Motor neuron (in vitro differentiated cells): ENCODE data around the gene LINC01488. TPM values are rescaled to one million over a fixed set of nuclear protein-coding genes. Genes with fewer than 3 reads are reported as not detected.

Experiments used
- ATAC-seq, 8 experiments: fragments of 200-7000 bp; cut with Tn5 transposase; replicated peaks in 6 of 8; 2 replicates each; pipeline ENCODE4 v1.8.0; 2021; ENCODE audit warnings: mild to moderate bottlenecking in 8 of 8, moderate library complexity in 8 of 8
- H3K27ac ChIP-seq, 2 donors: fragments of 250-450 bp; sonication (Bioruptor Pico); 2 replicates each; pipeline ENCODE4 v1.9.0; 2021; ENCODE audit warnings: antibody characterized with exemption in 2 of 2, mild to moderate bottlenecking in 2 of 2, moderate library complexity in 1 of 2
- H3K4me1 ChIP-seq, 2 donors: fragments of 250-450 bp; sonication (Bioruptor Pico); replicated peaks in 1 of 2; 2 replicates each; pipeline ENCODE4 v1.6.1; 2021; ENCODE audit warnings: antibody characterized with exemption in 2 of 2, mild to moderate bottlenecking in 2 of 2, moderate library complexity in 1 of 2
- H3K4me3 ChIP-seq, 5 donors: fragments of 250-450 bp; sonication (Bioruptor Pico); 2 replicates each; pipeline ENCODE4 v1.9.0; 2021; ENCODE audit warnings: antibody characterized with exemption in 5 of 5, mild to moderate bottlenecking in 5 of 5, moderate library complexity in 4 of 5
- WGBS, 10 experiments: fragments of 450-650 bp; shearing (Covaris generic); methylation state at CpG; one replicate each; pipeline ENCODE4 v1.0.0; 2022; 5-methylcytosine and 5-hydroxymethylcytosine counted together
- in situ Hi-C, 9 experiments: fragments of 400-800 bp; cut with MboI; loops; one replicate each; pipeline ENCODE4 v1.15.0; 2021; ENCODE audit warnings: low sequenced_read_pairs in 9 of 9, low pct_unique_long_range_greater_than_20kb in 2 of 9; ENCODE audit not compliant: unreplicated experiment in 9 of 9
- total RNA-seq, 8 experiments: library from RNA; unstranded; fragments of 300-600 nt; gene quantifications; 2 replicates each; pipeline versions ENCODE4 v1.2.3 to v1.2.4, GENCODE V29; 2022

LINC01488 gene
- total RNA-seq, 8 experiments from 2014 or later: 0.05 to 0.71 (median 0.28) TPM; not detected in 2

DNA sequence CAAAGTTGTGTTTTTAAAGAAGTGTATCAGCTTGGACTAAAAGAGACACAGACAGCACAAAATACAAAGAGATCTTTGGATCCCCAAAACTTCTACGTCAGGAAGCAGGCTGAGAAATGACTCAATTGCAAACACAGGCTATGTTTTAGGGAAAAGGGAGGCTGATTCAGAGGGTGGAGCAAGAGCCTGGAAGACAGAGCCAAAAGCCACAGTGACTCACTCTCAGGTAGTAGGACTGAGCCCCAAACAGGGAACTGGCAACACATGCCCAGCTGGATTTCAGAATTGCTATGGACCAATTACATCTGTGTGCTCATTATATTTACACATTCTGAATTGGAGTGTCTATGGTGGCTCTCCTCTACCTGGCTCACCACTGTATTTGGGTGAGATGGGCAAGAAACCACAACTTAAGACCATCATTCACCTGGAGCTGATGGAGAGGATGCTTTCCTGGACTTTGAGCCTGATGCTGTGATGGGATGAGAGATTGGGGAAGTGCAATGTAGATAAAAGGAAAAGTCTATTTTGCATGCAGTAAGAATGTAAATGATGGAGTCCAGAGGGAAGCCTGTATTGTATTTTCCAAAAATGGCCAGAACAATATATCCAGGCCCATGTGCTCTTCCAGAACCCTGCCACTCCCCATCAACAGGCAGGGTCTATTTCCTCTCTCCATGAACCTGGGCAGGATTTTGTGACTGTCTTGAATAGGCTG lies 20.8 kb upstream of the LINC01488 start:
- in situ Hi-C loops: no loop called here
- Histone ChIP-seq H3K4me3 (no peak overlapping the region), H3K27ac (no peak overlapping the region), H3K4me1 (peaks cover 18 to 20% of the 10 kb centered on the region in 2 donors)
- WGBS, 10 experiments: 0 to 100% (median 94%) methylated on average over 1 of the region's 1 CpG; no CpG with 5 or more reads in 4 of the 10 experiments
- no peak for ATAC-seq

DNA sequence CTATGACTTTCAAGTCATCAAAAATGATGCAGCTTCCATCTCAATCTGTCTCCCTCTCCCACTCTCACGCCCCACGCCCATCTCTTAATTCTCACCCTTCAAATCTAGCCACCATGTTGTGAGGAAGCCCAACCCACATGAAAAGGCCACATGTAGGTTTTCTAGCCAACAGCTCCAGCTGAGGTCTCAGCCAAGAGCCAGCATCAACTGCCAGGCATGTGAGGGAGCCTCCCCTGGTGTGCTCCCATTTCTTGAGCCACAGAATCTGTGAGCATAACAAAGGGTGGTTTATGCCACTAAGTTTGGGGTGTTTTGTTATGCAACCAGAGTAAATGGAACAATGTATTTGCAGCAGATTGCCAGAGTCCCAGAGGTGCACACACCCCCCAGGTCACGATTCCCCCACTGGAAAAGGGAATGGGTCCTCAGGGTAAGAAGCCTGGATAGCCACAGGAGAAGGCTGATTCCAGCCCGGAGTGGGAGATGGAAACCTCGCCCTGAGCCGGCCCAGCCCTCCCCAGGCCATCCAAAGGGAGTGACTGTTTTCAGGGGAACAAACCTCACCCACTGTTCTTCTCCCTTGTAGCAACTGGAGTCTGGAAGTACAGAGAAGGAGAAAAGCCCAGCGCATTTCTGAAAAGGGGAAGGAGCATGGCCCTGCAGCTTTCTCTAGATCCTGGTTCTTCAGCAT lies 20.0 kb upstream of the LINC01488 start:
- no peak for ATAC-seq
- WGBS, 10 experiments: 20 to 100% (median 100%) methylated on average over 1 to 3 of the region's 7 CpGs; no CpG with 5 or more reads in 5 of the 10 experiments
- in situ Hi-C loops: no loop called here
- H3K4me3 ChIP-seq: no peak overlapping the region
- peaks cover 18 to 20% of the 10 kb centered on the region in 2 donors for H3K4me1 ChIP-seq
- no peak overlapping the region for H3K27ac ChIP-seq

DNA sequence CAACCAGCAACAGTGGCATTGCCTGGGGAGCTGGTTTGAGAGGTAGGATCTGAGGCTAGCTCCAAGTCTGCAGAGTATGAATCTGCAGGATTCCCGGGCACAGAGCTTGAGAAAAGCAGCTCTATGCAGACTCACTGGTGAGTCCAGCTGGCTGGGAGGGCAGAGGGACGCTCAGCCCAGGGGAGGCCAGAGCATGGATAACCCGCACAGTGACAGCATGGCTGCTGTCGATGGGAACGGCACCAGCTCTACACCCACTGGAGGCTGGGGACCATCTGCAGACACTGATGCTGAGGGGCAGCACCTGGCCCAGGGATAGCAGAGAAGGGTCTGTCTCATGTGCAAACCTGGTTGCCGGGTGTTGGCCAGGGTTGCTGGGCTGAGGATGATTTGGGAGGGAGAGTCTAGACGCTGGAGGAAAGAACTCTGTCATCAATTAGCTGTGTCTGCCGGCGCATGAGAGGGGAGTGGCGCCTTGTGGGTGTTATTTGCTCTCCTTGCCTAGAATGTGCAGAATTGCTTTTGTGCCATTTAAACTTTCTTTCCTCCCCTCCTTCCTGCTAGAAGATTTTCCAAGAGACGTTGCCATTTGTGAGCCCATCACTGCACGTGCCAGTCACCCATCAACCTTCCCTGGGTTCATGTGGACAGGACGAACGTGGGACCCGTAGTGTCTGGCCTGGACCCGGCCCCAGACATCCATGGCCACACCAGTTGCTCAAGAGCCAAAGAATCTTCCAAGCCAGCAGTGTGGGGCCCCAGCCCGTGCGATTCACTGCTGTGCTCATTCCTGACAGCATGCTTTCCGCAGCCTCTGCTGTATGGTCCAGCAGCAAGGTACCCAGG lies 19.1 kb upstream of the LINC01488 start:
- ATAC-seq: peak in 2 of 8 experiments; percentile 68 to 78
- WGBS, 10 experiments: 11 to 91% (median 83%) methylated on average over 2 to 16 of the region's 19 CpGs; no CpG with 5 or more reads in 2 of the 10 experiments
- in situ Hi-C loops: no loop called here

GRCh38 chr11:69463181-69463994 lies 18.1 kb upstream of the LINC01488 start:
- Histone ChIP-seq H3K4me3 (no peak overlapping the region), H3K4me1 (peaks cover 20% of the 10 kb centered on the region in 2 donors), H3K27ac (peak overlapping the region; percentile 6 to 49)
- ATAC-seq: peak; percentile 33 to 96 (median 94)
- in situ Hi-C loops: no loop called here
- 40 to 80% (median 76%) methylated on average over 1 to 7 of the region's 14 CpGs; no CpG with 5 or more reads in 5 of the 10 experiments for WGBS, 10 experiments

More for the DNA sequence above, 19.1 kb upstream of the LINC01488 start:
- H3K4me1 ChIP-seq: peaks cover 19 to 20% of the 10 kb centered on the region in 2 donors
- no peak overlapping the region for H3K27ac ChIP-seq
- no peak overlapping the region for H3K4me3 ChIP-seq

GRCh38 chr11:69463995-69464960 lies 17.2 kb upstream of the LINC01488 start:
- Histone ChIP-seq H3K4me3 (no peak overlapping the region), H3K27ac (peak overlapping the region in 1 of 2 donors; percentile 49), H3K4me1 (peaks cover 20% of the 10 kb centered on the region in 2 donors)
- in situ Hi-C loops: no loop called here
- WGBS, 10 experiments: 34 to 80% (median 60%) methylated on average over 1 to 8 of the region's 16 CpGs; no CpG with 5 or more reads in 4 of the 10 experiments
- ATAC-seq: peak in 1 of 8 experiments; percentile 25

DNA sequence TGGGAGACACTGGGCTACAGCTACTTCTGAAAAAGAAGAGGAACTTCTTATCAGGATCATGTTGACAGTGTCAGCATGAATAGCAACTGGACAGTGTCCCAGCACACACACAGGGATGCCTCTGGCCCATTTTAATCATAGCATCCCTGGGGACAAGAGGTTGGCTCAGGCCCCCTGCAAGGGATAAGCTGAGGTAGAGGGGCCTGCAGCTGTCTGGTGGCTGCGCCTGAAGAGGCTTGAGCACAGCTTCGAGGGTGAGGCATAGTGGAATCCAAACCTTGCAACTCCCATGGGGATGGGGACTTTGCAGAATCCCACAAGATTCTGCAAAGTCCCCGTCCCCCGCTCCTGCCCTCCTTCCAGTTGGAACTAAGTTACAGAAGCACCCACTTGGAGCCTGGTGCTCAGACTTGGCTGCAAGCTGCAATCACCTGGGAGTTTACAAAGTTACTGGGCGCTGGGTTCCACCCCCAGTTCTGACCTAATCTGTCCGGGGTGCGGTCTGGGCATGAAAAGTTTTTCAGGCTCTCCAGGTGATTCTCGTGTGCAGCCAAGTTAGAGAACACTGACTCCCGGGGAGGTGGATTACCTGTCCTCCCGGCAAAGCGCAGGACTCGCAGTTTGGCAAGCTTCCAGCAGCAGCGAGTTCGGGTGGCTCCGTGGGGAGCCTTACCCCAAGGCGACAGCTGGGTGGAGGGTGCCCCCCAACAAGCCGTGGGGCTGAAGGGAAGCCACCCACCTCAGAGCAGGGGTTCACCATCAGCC lies 16.0 kb upstream of the LINC01488 start:
- Histone ChIP-seq H3K4me1 (peaks cover 20 to 24% of the 10 kb centered on the region in 2 donors), H3K4me3 (no peak overlapping the region), H3K27ac (no peak overlapping the region)
- WGBS, 10 experiments: 50 to 100% (median 93%) methylated on average over 1 to 16 of the region's 17 CpGs; no CpG with 5 or more reads in 4 of the 10 experiments
- in situ Hi-C loops: no loop called here
- ATAC-seq: no peak

DNA sequence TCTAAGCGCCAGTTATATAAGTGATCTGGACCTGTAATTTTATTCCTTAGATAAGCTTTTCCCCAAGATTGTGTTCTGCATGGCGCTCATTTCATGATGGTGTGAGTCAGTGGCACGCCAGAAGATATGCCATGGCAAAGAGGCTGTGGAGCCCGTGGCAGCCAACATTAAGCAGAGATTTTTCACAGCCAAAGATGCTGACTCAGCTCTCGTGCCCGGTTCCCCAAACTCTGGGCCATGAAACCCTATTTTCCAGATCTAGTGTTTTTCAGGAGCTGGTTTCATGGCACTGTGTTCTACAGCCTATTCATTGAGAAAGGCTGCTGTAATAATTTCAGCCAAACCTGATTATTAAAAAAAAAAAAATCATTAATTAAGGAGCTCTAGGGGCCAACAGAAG lies 15.4 kb upstream of the LINC01488 start:
- Histone ChIP-seq H3K4me1 (peaks cover 26 to 30% of the 10 kb centered on the region in 2 donors), H3K27ac (no peak overlapping the region), H3K4me3 (no peak overlapping the region)
- WGBS, 10 experiments: 53 to 100% (median 88%) methylated on average over 3 to 6 of the region's 6 CpGs; no CpG with 5 or more reads in 5 of the 10 experiments
- in situ Hi-C loops: no loop called here
- no peak for ATAC-seq

GRCh38 chr11:69467196-69467595 lies 14.3 kb upstream of the LINC01488 start:
- peaks cover 35 to 37% of the 10 kb centered on the region in 2 donors for H3K4me1 ChIP-seq
- ATAC-seq: no peak
- H3K4me3 ChIP-seq: no peak overlapping the region
- in situ Hi-C loops: no loop called here
- WGBS, 10 experiments: 67 to 100% (median 88%) methylated on average over 1 to 3 of the region's 4 CpGs; no CpG with 5 or more reads in 4 of the 10 experiments
- no peak overlapping the region for H3K27ac ChIP-seq

- in situ Hi-C loops: no loop called here
Observed at GRCh38 chr11:69467646-69468045, 13.8 kb upstream of the LINC01488 start.

GRCh38 chr11:69468221-69468620 lies 13.2 kb upstream of the LINC01488 start:
- in situ Hi-C loops: no loop called here
- Histone ChIP-seq H3K4me1 (peaks cover 29 to 31% of the 10 kb centered on the region in 2 donors), H3K27ac (no peak overlapping the region), H3K4me3 (no peak overlapping the region)
- ATAC-seq: no peak
- WGBS, 10 experiments: 84 to 100% (median 95%) methylated on average over 1 to 8 of the region's 11 CpGs; no CpG with 5 or more reads in 2 of the 10 experiments

More at GRCh38 chr11:69467646-69468045, 13.8 kb upstream of the LINC01488 start:
- Histone ChIP-seq H3K4me1 (peaks cover 35 to 37% of the 10 kb centered on the region in 2 donors), H3K27ac (no peak overlapping the region), H3K4me3 (no peak overlapping the region)
- WGBS, 10 experiments: 67 to 100% (median 100%) methylated on average over 1 to 5 of the region's 9 CpGs; no CpG with 5 or more reads in 1 of the 10 experiments
- no peak for ATAC-seq
